Psoas muscle (tissue), 8 donors: ENCODE data around the gene IFITM2. TPM values are rescaled to one million over a fixed set of nuclear protein-coding genes. Genes with fewer than 3 reads are reported as not detected.
"Not testable (repeated sequence)": the region's sequence is repeated elsewhere in the genome, so short reads cannot be mapped to it uniquely, and the experiment has no call there.

Experiments
- ATAC-seq, 4 donors: fragments of 200-7000 bp; cut with Tn5 transposase; one replicate each; pipeline ENCODE4 v1.9.1; 2020; ENCODE audit warnings: moderate library complexity in 3 of 4, mild to moderate bottlenecking in 2 of 4
- DNase-seq, 2 donors: peaks; one replicate each; pipeline ENCODE4 v3.0.0-alpha.2; 2020
- H3K27ac ChIP-seq: fragments of 200-600 bp; one replicate; pipeline ENCODE4 v1.8.0; 2022
- H3K27me3 ChIP-seq, 3 donors: fragments of 200-600 bp in 1 of 3; one replicate each; pipeline versions ENCODE4 v1.6.1 to v1.8.0; 2013 to 2022; ENCODE audit warnings: low read length in 2 of 3, mild to moderate bottlenecking in 2 of 3, moderate library complexity in 1 of 3; ENCODE audit not compliant: insufficient read depth in 3 of 3
- H3K36me3 ChIP-seq, 2 donors: fragments of 200-600 bp in 1 of 2; one replicate each; pipeline versions ENCODE4 v1.6.1 to v1.8.0; 2013 to 2022; ENCODE audit warnings: low read depth in 1 of 2, mild to moderate bottlenecking in 1 of 2, moderate library complexity in 1 of 2; ENCODE audit not compliant: insufficient read depth in 1 of 2
- H3K4me1 ChIP-seq: fragments of 200-600 bp; one replicate; pipeline ENCODE4 v1.8.0; 2022
- H3K4me3 ChIP-seq: fragments of 200-600 bp; one replicate; pipeline ENCODE4 v1.8.0; 2022; ENCODE audit warnings: mild to moderate bottlenecking
- H3K9me3 ChIP-seq: fragments of 200-600 bp; one replicate; pipeline ENCODE4 v1.8.0; 2022
- CTCF ChIP-seq: fragments of 200-600 bp; IDR thresholded peaks from one replicate; pipeline ENCODE4 v1.8.0; 2022; ENCODE audit warnings: antibody characterized with exemption
- WGBS, 3 donors: extraction: QIAGEN DNeasy Blood & Tissue Kit; methylation state at CpG; one replicate each; pipeline versions ENCODE4 v1.1.6 to v1.1.7; 2013; 5-methylcytosine and 5-hydroxymethylcytosine counted together
- intact Hi-C, 2 donors: fragments of 100-400 bp; cut with DNase I; formaldehyde crosslinking; loops; one replicate each; pipeline versions ENCODE4 v1.11.0 to v1.14.2; 2022
- polyA plus RNA-seq, 3 donors: library from polyadenylated mRNA; stranded (reverse); fragments of 200-250 nt; gene quantifications; one replicate each; pipeline ENCODE4 v1.2.3, GENCODE V29; 2013
- total RNA-seq, 4 donors: library from RNA; stranded (reverse); fragmentation: NEBNext Ultra II Directional in 2 of 4; extraction: Animal tissue kit (Norgen Biotek cat#: 25700) in 2 of 4; gene quantifications; one replicate each; pipeline versions ENCODE4 v1.2.1 to v1.2.4, GENCODE V29; 2021 to 2023
- donor health status: healthy with polysubstance abuse.
- donor health status: DM: no; HTN: no; CAD: no; lungs with moderate emphysema.
- donor health status: Bipolar disorder and iron deficiency.
- donor health status: healthy.
- donor health status: DM: yes; HTN: yes; CAD: no.
- donor health status: DM: no; HTN: no; CAD: no.
- donor health status: DM: no; HTN: no; CAD: no.
- donor health status: DM: yes; HTN: yes; CAD: no.

Gene IFITM2
- total and polyA plus RNA-seq, 7 donors = 109 to 371 (median 138) TPM

- Histone ChIP-seq H3K4me1 (peaks cover 13% of the 10 kb centered on the region), H3K36me3 (no peaks in the 10 kb centered on the region), H3K9me3 (no peaks in the 10 kb centered on the region), H3K27ac (no peak overlapping the region), H3K27me3 (peaks cover 0 to 12% (median 6%) of the 10 kb centered on the region in 3 donors), H3K4me3 (no peak overlapping the region)
- TF ChIP-seq CTCF = no peak
- WGBS, 3 donors = 66 to 80% (median 75%) methylated on average over 14 of the region's 14 CpGs
- no peak for ATAC-seq
- no peak for DNase-seq
- intact Hi-C loops = no loop called here
Measured at GRCh38 chr11:330307-330693, 22.7 kb downstream of the IFITM2 start.

GRCh38 chr11:330694-331357 lies 23.2 kb downstream of the IFITM2 start:
- Histone ChIP-seq H3K27me3 (peaks cover 0 to 12% (median 6%) of the 10 kb centered on the region in 3 donors), H3K36me3 (no peaks in the 10 kb centered on the region), H3K4me1 (peaks cover 9% of the 10 kb centered on the region), H3K9me3 (no peaks in the 10 kb centered on the region), H3K4me3 (no peak overlapping the region), H3K27ac (no peak overlapping the region)
- DNase-seq (no peak), ATAC-seq (no peak)
- no peak for TF ChIP-seq CTCF
- 79 to 83% (median 80%) methylated on average over 34 of the region's 34 CpGs for WGBS, 3 donors
- intact Hi-C loops = no loop called here

- no peak for ATAC-seq
- peaks cover 9% of the 10 kb centered on the region for H3K4me1 ChIP-seq
Measured at GRCh38 chr11:331358-332060, 23.9 kb downstream of the IFITM2 start.

GRCh38 chr11:332651-333480 lies 25.2 kb downstream of the IFITM2 start:
- Histone ChIP-seq H3K4me3 (no peak overlapping the region), H3K9me3 (no peaks in the 10 kb centered on the region), H3K27me3 (peaks cover 0 to 18% (median 5%) of the 10 kb centered on the region in 3 donors), H3K4me1 (peaks cover 8% of the 10 kb centered on the region), H3K36me3 (no peaks in the 10 kb centered on the region), H3K27ac (no peak overlapping the region)
- DNase-seq (no peak), ATAC-seq (no peak)
- WGBS, 3 donors = 90 to 94% (median 91%) methylated on average over 23 of the region's 23 CpGs
- no peak for TF ChIP-seq CTCF
- intact Hi-C loops = no loop called here

More at GRCh38 chr11:331358-332060, 23.9 kb downstream of the IFITM2 start:
- Histone ChIP-seq H3K36me3 (no peaks in the 10 kb centered on the region), H3K4me3 (no peak overlapping the region), H3K27ac (no peak overlapping the region), H3K27me3 (peaks cover 0 to 12% (median 6%) of the 10 kb centered on the region in 3 donors), H3K9me3 (no peaks in the 10 kb centered on the region)
- no peak for DNase-seq
- intact Hi-C loops = no loop called here
- TF ChIP-seq CTCF = no peak
- WGBS, 3 donors = 82 to 84% (median 83%) methylated on average over 18 to 19 of the region's 19 CpGs

- DNase-seq, ATAC-seq, H3K9me3 ChIP-seq, H3K4me3 ChIP-seq, H3K4me1 ChIP-seq, intact Hi-C loops, H3K36me3 ChIP-seq: not testable (repeated sequence)
- H3K27me3 ChIP-seq = peaks cover 0 to 22% (median 3%) of the 10 kb centered on the region in 3 donors
- H3K27ac ChIP-seq = peak overlapping the region; percentile 32
- 84 to 89% (median 84%) methylated on average over 17 of the region's 17 CpGs for WGBS, 3 donors
Measured at GRCh38 chr11:333616-334263, 26.1 kb downstream of the IFITM2 start.
